Suprapubic skin (tissue), 4 donors: ENCODE data around the gene GNL1. TPM values are rescaled to one million over a fixed set of nuclear protein-coding genes. Genes with fewer than 3 reads are reported as not detected.
A peak's percentile ranks its signal among the peaks of the same experiment; 100 is the strongest.
"Not testable (repeated sequence)": the region's sequence is repeated elsewhere in the genome, so short reads cannot be mapped to it uniquely, and the experiment has no call there.

Experiments
- DNase-seq, 2 donors: peaks; one replicate each; pipeline ENCODE4 v3.0.0-alpha.2; 2019; ENCODE audit warnings: low spot score in 2 of 2
- H3K27ac ChIP-seq: fragments of 200-600 bp; sonication (generic); one replicate; pipeline ENCODE4 v1.5.1; 2019
- H3K27me3 ChIP-seq: fragments of 200-600 bp; sonication (generic); one replicate; pipeline ENCODE4 v1.5.1; 2019
- H3K36me3 ChIP-seq: fragments of 200-600 bp; sonication (generic); one replicate; pipeline ENCODE4 v1.5.1; 2019
- H3K4me1 ChIP-seq: fragments of 200-600 bp; sonication (generic); one replicate; pipeline ENCODE4 v1.5.1; 2019
- H3K4me3 ChIP-seq: fragments of 200-600 bp; sonication (generic); one replicate; pipeline ENCODE4 v1.5.1; 2019; ENCODE audit warnings: mild to moderate bottlenecking
- H3K9me3 ChIP-seq: fragments of 200-600 bp; sonication (generic); one replicate; pipeline ENCODE4 v1.5.1; 2019
- EP300 ChIP-seq: sonication (generic); formaldehyde crosslinking; IDR thresholded peaks from one replicate; pipeline ENCODE4 v1.6.1; 2017; ENCODE audit warnings: antibody characterized with exemption
- POLR2A ChIP-seq, 2 donors: fragments of 450-650 bp; IDR thresholded peaks; one replicate each; pipeline ENCODE4 v1.6.1; 2017; ENCODE audit warnings: antibody characterized with exemption in 2 of 2, mild to moderate bottlenecking in 2 of 2, moderate library complexity in 2 of 2
- POLR2AphosphoS5 ChIP-seq, 3 donors: sonication (generic); formaldehyde crosslinking; IDR thresholded peaks; one replicate each; pipeline ENCODE4 v1.6.1; 2017; ENCODE audit warnings: antibody characterized with exemption in 3 of 3
- WGBS: methylation state at CpG from one replicate; pipeline ENCODE4 v1.1.5; 2018; 5-methylcytosine and 5-hydroxymethylcytosine counted together
- total RNA-seq, 4 donors: library from RNA; depleted of rRNA; stranded (reverse); fragments of >200 nt; gene quantifications; one replicate each; pipeline ENCODE4 v1.1.0, GENCODE V29; 2016
- TF ChIP-seq, protein P1 (sequence below), 2 donors: fragments of 200-600 bp in 1 of 2; fragments of 450-650 bp in 1 of 2; sonication (generic) in 1 of 2; IDR thresholded peaks; one replicate each; pipeline ENCODE4 v1.5.1; 2016 to 2019; ENCODE audit warnings: antibody characterized with exemption in 2 of 2, mild to moderate bottlenecking in 1 of 2, moderate library complexity in 1 of 2

Gene GNL1
- total RNA-seq, 4 donors from 2014 or later: 33.9 to 58.9 (median 38.9) TPM

GRCh38 chr6:30599625-30600324 is 43.5 kb upstream of the GNL1 start:
- no peak for DNase-seq
- H3K36me3 ChIP-seq: peaks cover 50% of the 10 kb centered on the region
- no peak overlapping the region for H3K4me3 ChIP-seq
- H3K9me3 ChIP-seq: no peaks in the 10 kb centered on the region
- no peaks in the 10 kb centered on the region for H3K27me3 ChIP-seq
- H3K4me1 ChIP-seq: peaks cover 4% of the 10 kb centered on the region
- 81% methylated on average over 13 of the region's 13 CpGs for WGBS
- no peak overlapping the region for H3K27ac ChIP-seq
- TF ChIP-seq EP300: no peak
- TF ChIP-seq POLR2A (IDR thresholded peaks at IDR 0.05): no peak
- TF ChIP-seq POLR2AphosphoS5 (IDR thresholded peaks at IDR 0.05): no peak
- TF ChIP-seq, protein P1, sequence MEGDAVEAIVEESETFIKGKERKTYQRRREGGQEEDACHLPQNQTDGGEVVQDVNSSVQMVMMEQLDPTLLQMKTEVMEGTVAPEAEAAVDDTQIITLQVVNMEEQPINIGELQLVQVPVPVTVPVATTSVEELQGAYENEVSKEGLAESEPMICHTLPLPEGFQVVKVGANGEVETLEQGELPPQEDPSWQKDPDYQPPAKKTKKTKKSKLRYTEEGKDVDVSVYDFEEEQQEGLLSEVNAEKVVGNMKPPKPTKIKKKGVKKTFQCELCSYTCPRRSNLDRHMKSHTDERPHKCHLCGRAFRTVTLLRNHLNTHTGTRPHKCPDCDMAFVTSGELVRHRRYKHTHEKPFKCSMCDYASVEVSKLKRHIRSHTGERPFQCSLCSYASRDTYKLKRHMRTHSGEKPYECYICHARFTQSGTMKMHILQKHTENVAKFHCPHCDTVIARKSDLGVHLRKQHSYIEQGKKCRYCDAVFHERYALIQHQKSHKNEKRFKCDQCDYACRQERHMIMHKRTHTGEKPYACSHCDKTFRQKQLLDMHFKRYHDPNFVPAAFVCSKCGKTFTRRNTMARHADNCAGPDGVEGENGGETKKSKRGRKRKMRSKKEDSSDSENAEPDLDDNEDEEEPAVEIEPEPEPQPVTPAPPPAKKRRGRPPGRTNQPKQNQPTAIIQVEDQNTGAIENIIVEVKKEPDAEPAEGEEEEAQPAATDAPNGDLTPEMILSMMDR (IDR thresholded peaks at IDR 0.05): no peak

- H3K4me3 ChIP-seq: no peak overlapping the region
- WGBS: 65% methylated on average over 12 of the region's 12 CpGs
- TF ChIP-seq POLR2AphosphoS5 (IDR thresholded peaks at IDR 0.05) (no peak), POLR2A (IDR thresholded peaks at IDR 0.05) (no peak)
- H3K27me3 ChIP-seq: no peaks in the 10 kb centered on the region
- H3K27ac ChIP-seq: no peak overlapping the region
- no peak for DNase-seq
- peaks cover 50% of the 10 kb centered on the region for H3K36me3 ChIP-seq
- H3K4me1 ChIP-seq: peaks cover 4% of the 10 kb centered on the region
- H3K9me3 ChIP-seq: no peaks in the 10 kb centered on the region
Measured at GRCh38 chr6:30598912-30599624, 42.8 kb upstream of the GNL1 start.

DNA sequence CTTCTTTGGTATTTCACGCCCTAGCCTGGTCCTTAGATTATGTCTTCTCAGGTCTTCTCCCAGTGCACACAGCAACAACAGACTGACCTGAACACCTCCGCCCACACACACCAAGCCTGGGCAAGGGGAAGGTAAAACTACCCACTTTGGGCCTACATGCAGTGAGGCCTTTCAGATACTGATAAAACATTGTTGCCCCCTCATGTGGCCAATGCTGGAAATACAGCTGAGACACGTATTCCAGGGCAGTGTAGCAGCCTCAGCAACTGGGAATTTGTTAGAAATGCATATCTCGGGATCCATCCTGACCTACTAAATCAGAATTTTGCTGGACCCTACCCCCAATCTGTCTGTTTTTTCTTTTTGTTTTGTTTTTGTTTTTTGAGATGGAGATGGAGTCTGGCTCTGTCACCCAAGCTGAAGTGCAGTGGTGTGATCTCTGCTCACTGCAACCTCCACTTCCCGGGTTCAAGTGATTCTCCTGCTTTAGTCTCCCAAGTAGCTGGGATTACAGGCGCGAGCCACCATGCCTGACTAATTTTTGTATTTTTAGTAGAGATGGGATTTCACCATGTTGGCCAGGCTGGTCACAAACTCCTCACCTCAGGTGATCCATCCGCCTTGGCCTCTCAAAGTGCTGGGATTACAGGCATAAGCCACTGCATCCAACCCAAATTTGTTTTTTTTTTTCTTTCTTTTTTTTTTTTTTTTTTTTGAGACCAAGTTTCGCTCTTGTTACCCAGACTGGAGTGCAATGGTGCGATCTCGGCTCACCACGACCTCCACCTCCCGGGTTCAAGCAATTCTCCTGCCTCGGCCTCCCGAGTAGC is 41.2 kb upstream of the GNL1 start:
- 69% methylated on average over 15 of the region's 15 CpGs for WGBS
- not testable (repeated sequence) for H3K27ac ChIP-seq, H3K9me3 ChIP-seq, H3K4me3 ChIP-seq, H3K27me3 ChIP-seq, H3K4me1 ChIP-seq
- TF ChIP-seq, protein P1 (IDR thresholded peaks at IDR 0.05): peak; percentile 72 to 74
- peak; percentile 84 to 86 for DNase-seq
- H3K36me3 ChIP-seq: peaks cover 43% of the 10 kb centered on the region

DNA sequence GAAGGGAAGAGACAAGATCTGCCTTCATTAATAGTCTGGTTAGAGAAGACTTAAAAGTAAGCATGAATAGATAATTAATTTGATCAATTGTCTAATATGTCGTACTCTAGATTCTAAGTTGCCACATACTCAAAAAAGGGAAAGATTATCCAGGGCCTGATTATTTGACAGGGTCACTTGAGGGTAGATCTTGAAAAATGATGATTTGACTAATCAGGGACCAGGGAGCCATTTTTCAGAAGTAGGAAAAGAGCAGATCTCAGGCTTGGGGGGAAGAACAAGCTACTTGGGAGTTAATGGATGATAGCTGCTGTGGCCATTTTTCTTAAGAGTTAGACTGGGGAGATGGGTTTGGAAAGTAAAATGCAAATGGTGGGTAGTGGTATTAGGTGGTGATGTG is 36.0 kb upstream of the GNL1 start:
- H3K27me3 ChIP-seq: no peaks in the 10 kb centered on the region
- H3K4me3 ChIP-seq: no peak overlapping the region
- H3K27ac ChIP-seq: no peak overlapping the region
- peaks cover 68% of the 10 kb centered on the region for H3K36me3 ChIP-seq
- TF ChIP-seq POLR2A (IDR thresholded peaks at IDR 0.05): no peak
- TF ChIP-seq EP300: no peak
- TF ChIP-seq, protein P1 (IDR thresholded peaks at IDR 0.05): no peak
- no peak for TF ChIP-seq POLR2AphosphoS5 (IDR thresholded peaks at IDR 0.05)
- H3K4me1 ChIP-seq: peaks cover 21% of the 10 kb centered on the region
- no peak for DNase-seq
- WGBS: 95% methylated on average over 1 of the region's 1 CpG
- H3K9me3 ChIP-seq: no peaks in the 10 kb centered on the region

GRCh38 chr6:30591008-30591407 is 34.7 kb upstream of the GNL1 start:
- TF ChIP-seq POLR2AphosphoS5 (IDR thresholded peaks at IDR 0.05) (no peak), EP300 (no peak), POLR2A (IDR thresholded peaks at IDR 0.05) (no peak)
- TF ChIP-seq, protein P1 (IDR thresholded peaks at IDR 0.05): no peak
- Histone ChIP-seq H3K36me3 (peaks cover 80% of the 10 kb centered on the region), H3K27me3 (no peaks in the 10 kb centered on the region), H3K9me3 (no peaks in the 10 kb centered on the region), H3K27ac (peak overlapping the region; percentile 73), H3K4me1 (peaks cover 21% of the 10 kb centered on the region), H3K4me3 (no peak overlapping the region)
- WGBS: 48% methylated on average over 1 of the region's 1 CpG
- DNase-seq: peak in 1 of 2 donors; percentile 42
